GM18508 (cell line): ENCODE results near the gene FAM98B.

Experiments
- ATAC-seq: cut with Tn5 transposase; IDR thresholded peaks from one replicate; pipeline ENCODE4 v1.9.1; 2021; ENCODE audit warnings: moderate number of reproducible peaks; ENCODE audit not compliant: insufficient read depth, unreplicated experiment

Gene FAM98B

GRCh38 chr15:38534691-38535090 is 80.8 kb downstream of the FAM98B start:
- ATAC-seq: no peak

- ATAC-seq: no peak
Observed at GRCh38 chr15:38535491-38536200, 81.7 kb downstream of the FAM98B start.

GRCh38 chr15:38536201-38536676 is 82.3 kb downstream of the FAM98B start:
- ATAC-seq: no peak
